Gastroesophageal sphincter (tissue), 3 donors: Measurements from ENCODE around the gene SUMO2.

Source experiments
- EP300 ChIP-seq: sonication (generic); formaldehyde crosslinking; IDR thresholded peaks from one replicate; pipeline ENCODE4 v1.6.1; 2017; ENCODE audit warnings: antibody characterized with exemption, mild to moderate bottlenecking
- POLR2A ChIP-seq, 2 donors: fragments of 450-650 bp; IDR thresholded peaks; one replicate each; pipeline ENCODE4 v1.6.1; 2017; ENCODE audit warnings: antibody characterized with exemption in 2 of 2, mild to moderate bottlenecking in 2 of 2, moderate library complexity in 1 of 2
- POLR2AphosphoS5 ChIP-seq: sonication (generic); formaldehyde crosslinking; IDR thresholded peaks from one replicate; pipeline ENCODE4 v1.6.1; 2017; ENCODE audit warnings: antibody characterized with exemption
- TF ChIP-seq, protein P1 (sequence below), 4 experiments: fragments of 200-600 bp in 2 of 4; fragments of 450-650 bp in 2 of 4; sonication (generic) in 1 of 4; IDR thresholded peaks; one replicate each; pipeline ENCODE4 v1.5.1; 2017 to 2019; ENCODE audit warnings: antibody characterized with exemption in 4 of 4, mild to moderate bottlenecking in 2 of 4, moderate library complexity in 2 of 4

DNA sequence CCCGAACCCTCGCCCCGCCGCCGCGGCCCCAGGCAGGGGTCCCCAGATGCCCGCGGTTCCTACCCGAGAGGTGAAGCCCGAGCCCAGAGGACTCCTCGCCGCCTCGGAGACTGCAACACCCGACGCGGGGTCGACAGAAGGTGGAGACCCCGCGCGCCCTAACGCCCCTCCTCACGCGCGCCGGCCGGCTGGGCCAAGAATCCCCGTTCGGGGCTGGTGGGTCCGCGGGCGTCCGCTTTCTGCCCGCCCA lies 515 bp downstream of the SUMO2 start:
- TF ChIP-seq, protein P1, sequence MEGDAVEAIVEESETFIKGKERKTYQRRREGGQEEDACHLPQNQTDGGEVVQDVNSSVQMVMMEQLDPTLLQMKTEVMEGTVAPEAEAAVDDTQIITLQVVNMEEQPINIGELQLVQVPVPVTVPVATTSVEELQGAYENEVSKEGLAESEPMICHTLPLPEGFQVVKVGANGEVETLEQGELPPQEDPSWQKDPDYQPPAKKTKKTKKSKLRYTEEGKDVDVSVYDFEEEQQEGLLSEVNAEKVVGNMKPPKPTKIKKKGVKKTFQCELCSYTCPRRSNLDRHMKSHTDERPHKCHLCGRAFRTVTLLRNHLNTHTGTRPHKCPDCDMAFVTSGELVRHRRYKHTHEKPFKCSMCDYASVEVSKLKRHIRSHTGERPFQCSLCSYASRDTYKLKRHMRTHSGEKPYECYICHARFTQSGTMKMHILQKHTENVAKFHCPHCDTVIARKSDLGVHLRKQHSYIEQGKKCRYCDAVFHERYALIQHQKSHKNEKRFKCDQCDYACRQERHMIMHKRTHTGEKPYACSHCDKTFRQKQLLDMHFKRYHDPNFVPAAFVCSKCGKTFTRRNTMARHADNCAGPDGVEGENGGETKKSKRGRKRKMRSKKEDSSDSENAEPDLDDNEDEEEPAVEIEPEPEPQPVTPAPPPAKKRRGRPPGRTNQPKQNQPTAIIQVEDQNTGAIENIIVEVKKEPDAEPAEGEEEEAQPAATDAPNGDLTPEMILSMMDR (IDR thresholded peaks at IDR 0.05), result no peak
- TF ChIP-seq POLR2AphosphoS5, result no peak
- no peak for TF ChIP-seq POLR2A (IDR thresholded peaks at IDR 0.05)
- TF ChIP-seq EP300, result no peak
